Esophagus (tissue), 2 donors: ENCODE results near the gene NPLOC4. TPM values are rescaled to one million over a fixed set of nuclear protein-coding genes. Genes with fewer than 3 reads are reported as not detected.
A peak's percentile ranks its signal among the peaks of the same experiment; 100 is the strongest.

ENCODE experiments used
- H3K27ac ChIP-seq, 2 donors: one replicate each; pipeline ENCODE4 v1.5.1; 2013; ENCODE audit warnings: low read depth in 2 of 2, mild to moderate bottlenecking in 2 of 2, inconsistent platforms in 1 of 2, low read length in 1 of 2, moderate library complexity in 1 of 2
- H3K27me3 ChIP-seq, 2 donors: one replicate each; pipeline ENCODE4 v1.6.1; 2013; ENCODE audit warnings: low read length in 2 of 2, control low read depth in 1 of 2, mild to moderate bottlenecking in 1 of 2; ENCODE audit not compliant: insufficient read depth in 2 of 2, control insufficient read depth in 1 of 2
- H3K36me3 ChIP-seq, 2 donors: one replicate each; pipeline ENCODE4 v1.6.1; 2013; ENCODE audit warnings: low read length in 1 of 2; ENCODE audit not compliant: control insufficient read depth in 2 of 2, insufficient read depth in 2 of 2
- H3K4me1 ChIP-seq, 2 donors: one replicate each; pipeline ENCODE4 v1.6.1; 2013; ENCODE audit warnings: low read length in 1 of 2; ENCODE audit not compliant: control insufficient read depth in 2 of 2, insufficient read depth in 2 of 2
- H3K4me3 ChIP-seq, 2 donors: one replicate each; pipeline ENCODE4 v1.5.1; 2013; ENCODE audit warnings: low read length in 2 of 2, mild to moderate bottlenecking in 2 of 2, low read depth in 1 of 2, moderate library complexity in 1 of 2
- H3K9me3 ChIP-seq, 2 donors: one replicate each; pipeline ENCODE4 v1.6.1; 2013; ENCODE audit warnings: mild to moderate bottlenecking in 2 of 2, low read depth in 1 of 2, low read length in 1 of 2, moderate library complexity in 1 of 2; ENCODE audit not compliant: control insufficient read depth in 2 of 2, insufficient read depth in 1 of 2
- WGBS, 2 donors: extraction: QIAGEN DNeasy Blood & Tissue Kit; methylation state at CpG; one replicate each; pipeline ENCODE4 v1.1.7; 2013; 5-methylcytosine and 5-hydroxymethylcytosine counted together
- polyA plus RNA-seq, 2 donors: library from polyadenylated mRNA; stranded (reverse); fragments of 200-250 nt; gene quantifications; one replicate each; pipeline ENCODE4 v1.2.3, GENCODE V29; 2013
- donor health status: healthy with polysubstance abuse.
- donor health status: Bipolar disorder and iron deficiency.

Gene NPLOC4
- polyA plus RNA-seq, 2 donors, result 30.6 to 38.8 TPM

GRCh38 chr17:81520021-81520901 is 116.7 kb downstream of the NPLOC4 start:
- Histone ChIP-seq H3K9me3 (no peaks in the 10 kb centered on the region), H3K4me1 (peaks cover 9 to 23% of the 10 kb centered on the region in 2 donors), H3K4me3 (no peak overlapping the region), H3K27ac (peak overlapping the region in 1 of 2 donors; percentile 60), H3K27me3 (no peaks in the 10 kb centered on the region), H3K36me3 (no peaks in the 10 kb centered on the region)
- 74 to 75% methylated on average over 14 of the region's 14 CpGs for WGBS, 2 donors

GRCh38 chr17:81519284-81520020 is 117.5 kb downstream of the NPLOC4 start:
- no peaks in the 10 kb centered on the region for H3K9me3 ChIP-seq
- no peaks in the 10 kb centered on the region for H3K27me3 ChIP-seq
- peaks cover 9 to 23% of the 10 kb centered on the region in 2 donors for H3K4me1 ChIP-seq
- peak overlapping the region; percentile 78 to 89 for H3K27ac ChIP-seq
- peak overlapping the region; percentile 56 to 65 for H3K4me3 ChIP-seq
- no peaks in the 10 kb centered on the region for H3K36me3 ChIP-seq
- 5% methylated on average over 50 to 61 of the region's 61 CpGs for WGBS, 2 donors

DNA sequence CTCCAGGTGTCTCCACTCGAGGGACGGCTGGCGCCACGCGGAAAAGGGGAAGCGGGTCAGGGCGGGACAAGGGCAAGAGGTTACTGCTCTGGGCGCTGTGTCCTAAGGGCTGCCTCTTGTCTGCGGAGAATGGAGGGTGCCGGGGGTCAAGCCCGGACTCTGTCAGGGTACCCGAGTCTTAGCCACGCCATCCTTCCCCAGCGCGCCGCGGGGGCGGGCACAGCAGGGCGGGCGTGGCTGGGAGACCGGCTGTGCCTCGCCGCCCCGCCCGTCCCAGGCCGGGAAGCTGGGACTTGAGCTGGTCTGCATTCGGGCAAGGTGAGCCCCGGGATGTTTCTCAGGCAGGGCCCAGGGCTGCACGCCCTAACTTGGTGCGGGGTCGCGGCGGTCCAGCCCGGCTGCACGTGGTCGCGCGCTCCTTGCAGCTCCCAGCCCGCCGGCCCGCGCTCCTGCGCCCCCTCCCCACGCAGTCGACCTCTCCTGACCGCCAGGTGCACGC is 118.1 kb downstream of the NPLOC4 start:
- H3K27ac ChIP-seq, result peak overlapping the region; percentile 78 to 89
- H3K36me3 ChIP-seq, result no peaks in the 10 kb centered on the region
- peak overlapping the region; percentile 56 to 65 for H3K4me3 ChIP-seq
- WGBS, 2 donors, result 2 to 7% methylated on average over 34 to 47 of the region's 47 CpGs
- peaks cover 9 to 23% of the 10 kb centered on the region in 2 donors for H3K4me1 ChIP-seq
- H3K27me3 ChIP-seq, result no peaks in the 10 kb centered on the region
- no peaks in the 10 kb centered on the region for H3K9me3 ChIP-seq

DNA sequence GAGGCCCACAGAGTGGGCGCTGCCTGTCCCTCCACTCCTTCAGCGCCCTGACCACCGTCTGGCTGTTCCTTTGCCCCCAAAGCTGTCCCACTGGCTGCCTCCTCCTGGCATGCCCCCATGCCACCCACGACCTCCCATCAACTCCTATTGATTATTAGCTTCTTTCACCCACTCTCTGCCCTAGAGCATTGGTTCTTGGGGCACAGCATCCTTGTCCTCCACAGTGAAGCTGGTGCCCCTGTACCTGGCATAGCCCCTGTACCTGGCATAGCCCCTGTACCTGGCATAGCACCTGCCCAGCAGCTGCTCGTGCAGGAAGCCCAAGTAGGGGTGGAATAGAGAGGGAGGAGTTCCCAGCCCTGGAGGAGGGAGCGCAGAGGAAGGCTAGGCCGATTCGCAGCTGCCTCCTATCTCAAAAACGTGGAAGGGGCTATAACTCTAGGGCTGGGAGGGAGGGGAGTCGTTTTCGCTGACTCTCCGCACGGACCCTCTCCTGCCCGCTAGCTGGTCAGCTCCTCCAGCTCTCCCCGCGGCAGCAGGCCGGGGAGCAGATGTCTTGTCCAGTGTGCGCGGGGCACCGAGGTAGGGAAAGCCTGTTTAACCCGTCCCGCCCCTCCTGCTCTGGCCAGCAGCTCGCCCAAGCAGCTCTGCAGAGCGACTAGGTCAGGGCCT is 118.7 kb downstream of the NPLOC4 start:
- 31 to 33% methylated on average over 24 of the region's 24 CpGs for WGBS, 2 donors
- Histone ChIP-seq H3K4me1 (peaks cover 9 to 20% of the 10 kb centered on the region in 2 donors), H3K4me3 (peak overlapping the region; percentile 56 to 65), H3K27ac (peak overlapping the region; percentile 78 to 89), H3K9me3 (no peaks in the 10 kb centered on the region), H3K27me3 (no peaks in the 10 kb centered on the region), H3K36me3 (no peaks in the 10 kb centered on the region)

DNA sequence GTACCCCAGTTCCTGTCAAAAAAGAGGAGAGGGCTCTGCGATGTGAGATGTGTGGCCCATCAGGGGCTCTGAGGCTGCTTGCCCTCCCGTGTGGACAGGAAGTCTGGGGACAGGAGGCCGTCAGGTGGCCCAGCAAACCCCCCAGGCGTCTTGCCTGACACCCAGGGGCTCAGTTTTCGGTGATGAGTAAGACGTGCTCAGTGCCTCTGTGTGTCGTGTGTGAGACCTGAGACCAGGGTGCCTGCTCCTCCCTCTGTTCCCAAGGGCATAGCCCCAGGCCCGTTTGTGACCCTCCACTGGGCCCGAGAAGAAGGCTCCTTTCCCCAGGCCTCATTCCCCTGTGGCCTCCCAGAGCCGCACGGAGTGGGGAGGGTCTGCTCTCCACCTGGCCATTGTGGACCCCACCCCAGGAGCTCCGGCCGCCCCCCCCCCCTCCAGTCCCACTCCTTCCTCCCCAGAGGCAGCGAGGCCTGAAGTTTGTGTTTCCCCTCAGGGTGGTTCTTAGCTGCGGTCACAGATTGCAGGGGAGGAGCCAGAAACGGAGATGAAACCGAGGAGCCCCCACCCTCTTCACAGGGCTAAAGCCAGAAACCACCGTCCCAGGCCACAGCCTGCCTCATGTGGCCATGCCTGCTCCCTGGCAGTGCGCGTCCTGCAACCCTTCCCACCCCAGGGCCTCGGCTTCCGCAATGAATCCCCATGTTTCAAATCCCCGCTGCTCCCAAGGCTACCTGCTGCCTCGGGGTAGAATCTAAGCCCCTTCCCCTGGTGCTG is 119.4 kb downstream of the NPLOC4 start:
- H3K27ac ChIP-seq, result peak overlapping the region; percentile 35 to 89
- H3K4me3 ChIP-seq, result no peak overlapping the region
- peaks cover 9 to 20% of the 10 kb centered on the region in 2 donors for H3K4me1 ChIP-seq
- H3K9me3 ChIP-seq, result no peaks in the 10 kb centered on the region
- no peaks in the 10 kb centered on the region for H3K36me3 ChIP-seq
- 58 to 60% methylated on average over 23 to 24 of the region's 24 CpGs for WGBS, 2 donors
- no peaks in the 10 kb centered on the region for H3K27me3 ChIP-seq

GRCh38 chr17:81517009-81517338 is 119.9 kb downstream of the NPLOC4 start:
- peak overlapping the region in 1 of 2 donors; percentile 80 for H3K4me3 ChIP-seq
- WGBS, 2 donors, result 80 to 87% methylated on average over 9 of the region's 9 CpGs

DNA sequence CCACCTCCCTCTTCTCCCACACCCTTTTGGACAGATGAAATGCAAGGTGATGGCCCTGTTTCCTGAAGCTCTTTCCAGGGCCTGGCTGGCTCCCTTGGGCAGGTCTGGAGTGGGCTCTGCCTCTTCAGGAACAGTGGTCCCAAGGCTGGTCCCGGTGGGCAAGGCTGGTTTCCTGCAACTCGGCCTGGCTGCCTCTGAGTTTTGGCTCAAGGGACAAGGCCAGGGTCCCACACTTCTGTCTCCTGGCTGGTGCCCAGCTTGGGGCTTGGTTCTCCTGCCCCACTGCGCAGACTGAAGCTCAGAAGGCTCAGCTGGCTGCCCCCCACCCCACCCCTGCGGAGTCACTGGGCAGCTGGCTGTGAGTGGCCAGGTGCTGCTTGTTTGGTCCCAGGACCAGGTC is 120.5 kb downstream of the NPLOC4 start:
- WGBS, 2 donors, result 75 to 84% methylated on average over 4 of the region's 4 CpGs
- peak overlapping the region in 1 of 2 donors; percentile 80 for H3K4me3 ChIP-seq
- H3K4me1 ChIP-seq, result peaks cover 9 to 20% of the 10 kb centered on the region in 2 donors
- peak overlapping the region; percentile 43 to 100 for H3K27ac ChIP-seq
- H3K27me3 ChIP-seq, result no peaks in the 10 kb centered on the region
- H3K36me3 ChIP-seq, result peaks cover 0 to 8% of the 10 kb centered on the region in 2 donors
- H3K9me3 ChIP-seq, result no peaks in the 10 kb centered on the region

More at GRCh38 chr17:81517009-81517338, 119.9 kb downstream of the NPLOC4 start:
- Histone ChIP-seq H3K4me1 (peaks cover 9 to 20% of the 10 kb centered on the region in 2 donors), H3K27me3 (no peaks in the 10 kb centered on the region), H3K27ac (peak overlapping the region; percentile 2 to 89), H3K36me3 (peaks cover 0 to 3% of the 10 kb centered on the region in 2 donors), H3K9me3 (no peaks in the 10 kb centered on the region)

DNA sequence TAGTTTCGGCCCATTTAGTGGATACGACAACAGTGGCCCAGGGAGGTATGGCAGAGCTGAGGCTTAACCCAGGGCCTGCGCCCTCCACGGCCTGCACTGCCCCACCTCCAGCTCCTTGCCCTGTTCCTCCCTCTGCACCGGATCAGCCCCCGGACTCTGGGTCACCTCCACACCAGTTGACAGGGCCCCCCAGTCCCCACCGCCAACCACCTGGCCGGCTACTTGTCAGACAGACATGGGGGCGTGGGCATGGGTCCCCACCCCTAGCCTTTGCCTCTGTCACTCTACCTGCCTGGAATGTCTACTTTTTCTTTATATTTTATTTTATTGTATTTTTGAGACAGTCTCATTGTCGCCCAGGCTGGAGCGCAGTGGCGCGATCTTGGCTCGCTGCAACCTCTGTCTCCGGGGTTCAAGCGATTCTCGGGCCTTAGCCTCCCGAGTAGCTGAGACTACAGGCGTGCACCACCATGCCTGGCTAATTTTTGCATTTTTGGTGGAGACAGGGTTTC is 121.3 kb downstream of the NPLOC4 start:
- Histone ChIP-seq H3K36me3 (peaks cover 0 to 17% of the 10 kb centered on the region in 2 donors), H3K27ac (peak overlapping the region; percentile 100), H3K4me3 (peak overlapping the region; percentile 77 to 80), H3K4me1 (peaks cover 9 to 20% of the 10 kb centered on the region in 2 donors), H3K27me3 (no peaks in the 10 kb centered on the region), H3K9me3 (no peaks in the 10 kb centered on the region)
- 46 to 49% methylated on average over 19 of the region's 19 CpGs for WGBS, 2 donors
